A549 (cell line): Measurements from ENCODE around the gene TRIP13.

Experiments used
- CBX8 ChIP-seq: fragments of 200-600 bp; sonication (generic); IDR thresholded peaks from 2 replicates; pipeline ENCODE4 v1.6.1; 2016
- CTCF ChIP-seq: fragments of >200 bp; sonication (Bioruptor Twin); formaldehyde crosslinking; IDR thresholded peaks from 3 replicates; pipeline ENCODE4 v1.5.1; 2016
- JUN ChIP-seq, 2 experiments: fragments of >200 bp; sonication (Bioruptor Twin); formaldehyde crosslinking; IDR thresholded peaks; 2 replicates in 1 of 2; 3 replicates in 1 of 2; pipeline ENCODE4 v1.6.1; 2016 to 2017
- MAX ChIP-seq: IDR thresholded peaks from 2 replicates; pipeline ENCODE4 v1.6.1; 2012
- PBX3 ChIP-seq: IDR thresholded peaks from 2 replicates; pipeline ENCODE4 v1.6.1; 2012
- PHF8 ChIP-seq: fragments of 200-600 bp; sonication (generic); IDR thresholded peaks from 2 replicates; pipeline ENCODE4 v1.6.1; 2016; ENCODE audit warnings: low read depth, mild to moderate bottlenecking, antibody characterized with exemption, moderate library complexity, borderline replicate concordance
- POLR2A ChIP-seq: IDR thresholded peaks from 2 replicates; pipeline ENCODE4 v1.6.1; 2012; ENCODE audit warnings: mild to moderate bottlenecking, low read length
- RCOR1 ChIP-seq: fragments of 150-350 bp; IDR thresholded peaks from 2 replicates; pipeline ENCODE4 v1.6.1; 2014; ENCODE audit warnings: antibody characterized with exemption, low read length, low read depth
- SREBF2 ChIP-seq: fragments of 450-650 bp; IDR thresholded peaks from 2 replicates; pipeline ENCODE4 v1.6.1; 2014; ENCODE audit warnings: mild to moderate bottlenecking, moderate library complexity

- TF ChIP-seq PHF8 = no peak
- no peak for TF ChIP-seq MAX
- no peak for TF ChIP-seq SREBF2
- no peak for TF ChIP-seq RCOR1
- TF ChIP-seq CBX8 = no peak
- no peak for TF ChIP-seq CTCF
- no peak for TF ChIP-seq JUN (IDR thresholded peaks at IDR 0.05)
- TF ChIP-seq PBX3 = no peak
- TF ChIP-seq POLR2A = no peak
Observed at GRCh38 chr5:863244-863805, 29.4 kb upstream of the TRIP13 start.
